HepG2 (cell line): ENCODE data around the gene TIMM23. TPM values are rescaled to one million over a fixed set of nuclear protein-coding genes. Genes with fewer than 3 reads are reported as not detected.

ENCODE experiments used
- AFF4 ChIP-seq: sonication (generic); formaldehyde crosslinking; IDR thresholded peaks from 2 replicates; pipeline ENCODE4 v1.4.0; 2020; ENCODE audit warnings: missing genetic modification reagents
- CEBPZ ChIP-seq: IDR thresholded peaks from 2 replicates; pipeline ENCODE4 v1.6.1; 2012; ENCODE audit warnings: low read length, improper control_type of control experiment
- ISX ChIP-seq: sonication (generic); formaldehyde crosslinking; conservative IDR thresholded peaks from 2 replicates; pipeline ENCODE4 v1.5.0; 2020; ENCODE audit warnings: missing genetic modification reagents
- MTA1 ChIP-seq: sonication (generic); formaldehyde crosslinking; IDR thresholded peaks from 2 replicates; pipeline ENCODE4 v1.4.0; 2020; ENCODE audit warnings: missing genetic modification reagents, mild to moderate bottlenecking, borderline replicate concordance
- PATZ1 ChIP-seq: sonication (generic); formaldehyde crosslinking; IDR thresholded peaks from 2 replicates; pipeline ENCODE4 v1.4.0; 2020; ENCODE audit warnings: missing genetic modification reagents
- ZNF274 ChIP-seq: sonication (generic); formaldehyde crosslinking; IDR thresholded peaks from 2 replicates; pipeline ENCODE4 v1.5.1; 2020; ENCODE audit warnings: mild to moderate bottlenecking, missing genetic modification reagents
- ZNF407 ChIP-seq: sonication (generic); formaldehyde crosslinking; IDR thresholded peaks from one replicate; pipeline ENCODE4 v1.5.1; 2020; ENCODE audit warnings: mild to moderate bottlenecking, missing genetic modification reagents; ENCODE audit errors: not compliant biosample characterization
- ZNF496 ChIP-seq: sonication (generic); formaldehyde crosslinking; IDR thresholded peaks from 2 replicates; pipeline ENCODE4 v1.8.1; 2023; ENCODE audit warnings: mild to moderate bottlenecking, moderate library complexity, missing genetic modification reagents; ENCODE audit not compliant: insufficient replicate concordance
- polyA plus RNA-seq, 8 experiments: library from polyadenylated mRNA; depleted of rRNA in 3 of 8; stranded (reverse) in 7 of 8; unstranded in 1 of 8; fragments of >200 nt; fragmentation: Illumina TruSeq in 4 of 8; extraction: Trizol in 4 of 8; gene quantifications; 2 replicates each; pipeline versions ENCODE4 v1.2.1 to v1.2.3, GENCODE V29; 2011 to 2016; ENCODE audit warnings: low read depth in 4 of 8, missing spikeins in 1 of 8, mixed read lengths in 1 of 8; ENCODE audit not compliant: insufficient read depth in 1 of 8
- total RNA-seq, 5 experiments: library from RNA; depleted of rRNA; stranded (reverse); fragments of >200 nt; fragmentation: Illumina TruSeq; extraction: Trizol; gene quantifications; 2 replicates each; pipeline ENCODE4 v1.2.3, GENCODE V29; 2016; ENCODE audit warnings: low read depth in 1 of 5

TIMM23 gene
- total and polyA plus RNA-seq, 2 of the 13 experiments (the other 11 are each of a cell fraction or from before 2014, with no cell fraction given) = 80.2 to 98.6 TPM

GRCh38 chr10:46028584-46029460 lies 56.5 kb downstream of the TIMM23 start (continued):
- TF ChIP-seq ZNF407 (CRISPR knock-in tag) = no peak
- TF ChIP-seq CEBPZ = no peak
- no peak for TF ChIP-seq MTA1 (CRISPR knock-in tag)
- peak; percentile 35 for TF ChIP-seq PATZ1 (CRISPR knock-in tag)
- TF ChIP-seq ZNF274 (CRISPR knock-in tag) = no peak
- peak; percentile 38; the same call in 1 of the 2 replicates for TF ChIP-seq AFF4 (CRISPR knock-in tag)
- no peak for TF ChIP-seq ZNF496 (CRISPR knock-in tag)
- TF ChIP-seq ISX (CRISPR knock-in tag) = no peak
